H9 (cell line): ENCODE data around the gene RPS10. TPM values are rescaled to one million over a fixed set of nuclear protein-coding genes. Genes with fewer than 3 reads are reported as not detected.
A peak's percentile ranks its signal among the peaks of the same experiment; 100 is the strongest.

Source experiments
- DNase-seq: peaks from one replicate; pipeline ENCODE4 v3.0.0-alpha.2; 2017
- H2AFZ ChIP-seq: one replicate; pipeline ENCODE4 v1.6.1; 2013; ENCODE audit warnings: mild to moderate bottlenecking, low read length, control low read depth, moderate library complexity
- H2AK5ac ChIP-seq: 2 replicates; pipeline ENCODE4 v1.6.1; 2013; ENCODE audit warnings: low read length, control low read depth, mixed read lengths; ENCODE audit not compliant: insufficient read length
- H2BK120ac ChIP-seq: one replicate; pipeline ENCODE4 v1.6.1; 2013; ENCODE audit warnings: low read depth, mild to moderate bottlenecking, low read length, control low read depth, inconsistent platforms; ENCODE audit not compliant: poor library complexity, severe bottlenecking
- H2BK12ac ChIP-seq: 2 replicates; pipeline ENCODE4 v1.6.1; 2013; ENCODE audit warnings: low read length, control low read depth, mixed read lengths, low read depth; ENCODE audit not compliant: insufficient read length
- H2BK15ac ChIP-seq: 2 replicates; pipeline ENCODE4 v1.6.1; 2013; ENCODE audit warnings: low read depth, low read length, control low read depth
- H2BK20ac ChIP-seq: one replicate; pipeline ENCODE4 v1.6.1; 2013; ENCODE audit warnings: low read depth, mild to moderate bottlenecking, low read length, control low read depth, inconsistent platforms; ENCODE audit not compliant: poor library complexity, severe bottlenecking
- H2BK5ac ChIP-seq: 2 replicates; pipeline ENCODE4 v1.6.1; 2013; ENCODE audit warnings: low read length, control low read depth, mixed read lengths; ENCODE audit not compliant: insufficient read length
- H3K14ac ChIP-seq: 2 replicates; pipeline ENCODE4 v1.6.1; 2013; ENCODE audit warnings: low read length, control low read depth; ENCODE audit not compliant: insufficient read depth
- H3K18ac ChIP-seq: 2 replicates; pipeline ENCODE4 v1.6.1; 2013; ENCODE audit warnings: low read depth, mild to moderate bottlenecking, mixed read lengths, low read length, control low read depth; ENCODE audit not compliant: insufficient read length
- H3K23ac ChIP-seq: 2 replicates; pipeline ENCODE4 v1.6.1; 2013; ENCODE audit warnings: low read length, control low read depth, mixed read lengths, low read depth; ENCODE audit not compliant: insufficient read length
- H3K23me2 ChIP-seq: 2 replicates; pipeline ENCODE4 v1.6.1; 2013; ENCODE audit warnings: low read depth, mild to moderate bottlenecking, mixed read lengths, low read length, control low read depth; ENCODE audit not compliant: insufficient read length, poor library complexity, severe bottlenecking
- H3K27ac ChIP-seq: 2 replicates; pipeline ENCODE4 v1.5.1; 2013; ENCODE audit warnings: low read length, control low read depth, mixed read lengths, low read depth; ENCODE audit not compliant: insufficient read length
- H3K27me3 ChIP-seq: 2 replicates; pipeline ENCODE4 v1.6.1; 2013; ENCODE audit warnings: low read length, control low read depth, inconsistent platforms; ENCODE audit not compliant: insufficient read depth
- H3K4ac ChIP-seq: 2 replicates; pipeline ENCODE4 v1.6.1; 2013; ENCODE audit warnings: low read depth, mild to moderate bottlenecking, control low read depth, inconsistent platforms, low read length, moderate library complexity
- H3K4me1 ChIP-seq: 2 replicates; pipeline ENCODE4 v1.6.1; 2013; ENCODE audit warnings: low read length, control low read depth, inconsistent platforms; ENCODE audit not compliant: insufficient read depth
- H3K4me2 ChIP-seq: 2 replicates; pipeline ENCODE4 v1.6.1; 2013; ENCODE audit warnings: low read length, control low read depth, mixed read lengths; ENCODE audit not compliant: insufficient read length, insufficient read depth
- H3K56ac ChIP-seq: 2 replicates; pipeline ENCODE4 v1.6.1; 2013; ENCODE audit warnings: low read depth, mild to moderate bottlenecking, mixed read lengths, low read length, control low read depth; ENCODE audit not compliant: insufficient read length
- H3K79me1 ChIP-seq: 2 replicates; pipeline ENCODE4 v1.6.1; 2013; ENCODE audit warnings: low read depth, mild to moderate bottlenecking, moderate library complexity, low read length, control low read depth, inconsistent platforms; ENCODE audit not compliant: insufficient read depth, poor library complexity, severe bottlenecking
- H3K79me2 ChIP-seq: 2 replicates; pipeline ENCODE4 v1.6.1; 2013; ENCODE audit warnings: low read length, control low read depth, inconsistent platforms; ENCODE audit not compliant: insufficient read depth
- H3K9ac ChIP-seq: 2 replicates; pipeline ENCODE4 v1.6.1; 2013; ENCODE audit warnings: low read length, control low read depth, mixed read lengths; ENCODE audit not compliant: insufficient read length; ENCODE audit errors: extremely low read depth
- H3K9me3 ChIP-seq: one replicate; pipeline ENCODE4 v1.6.1; 2013; ENCODE audit warnings: low read depth, low read length, inconsistent platforms; ENCODE audit not compliant: control insufficient read depth
- H3T11ph ChIP-seq: one replicate; pipeline ENCODE4 v1.6.1; 2013; ENCODE audit warnings: mild to moderate bottlenecking, low read length, control low read depth, inconsistent platforms
- H4K20me1 ChIP-seq: one replicate; pipeline ENCODE4 v1.6.1; 2013; ENCODE audit not compliant: control insufficient read depth, insufficient read length, insufficient read depth
- H4K5ac ChIP-seq: 2 replicates; pipeline ENCODE4 v1.6.1; 2013; ENCODE audit warnings: low read depth, mild to moderate bottlenecking, mixed read lengths, low read length, control low read depth; ENCODE audit not compliant: insufficient read length
- H4K8ac ChIP-seq: replicated peaks from 2 replicates; pipeline ENCODE4 v1.6.1; 2013; ENCODE audit warnings: low read length, control low read depth, mixed read lengths, low read depth; ENCODE audit not compliant: insufficient read length
- H4K91ac ChIP-seq: 2 replicates; pipeline ENCODE4 v1.6.1; 2013; ENCODE audit warnings: low read depth, mild to moderate bottlenecking, moderate library complexity, mixed read lengths, low read length, control low read depth; ENCODE audit not compliant: insufficient read length
- H3K27ac Mint-ChIP-seq, 3 experiments: 2 replicates in 2 of 3; 3 replicates in 1 of 3; pipeline ENCODE4 v1.8.0; 2020 to 2021; ENCODE audit warnings: mixed read lengths in 3 of 3, mild to moderate bottlenecking in 1 of 3, moderate library complexity in 1 of 3
- H3K27me3 Mint-ChIP-seq: 2 replicates; pipeline ENCODE4 v1.8.0; 2021; ENCODE audit warnings: low read depth, mild to moderate bottlenecking, moderate library complexity, mixed read lengths
- H3K36me3 Mint-ChIP-seq, 3 experiments: 2 replicates in 2 of 3; 3 replicates in 1 of 3; pipeline ENCODE4 v1.8.0; 2020 to 2021; ENCODE audit warnings: low read depth in 3 of 3, mixed read lengths in 3 of 3; ENCODE audit not compliant: insufficient read depth in 1 of 3
- H3K4me1 Mint-ChIP-seq, 2 experiments: 2 replicates each; pipeline ENCODE4 v1.8.0; 2020; ENCODE audit warnings: mixed read lengths in 2 of 2
- H3K4me3 Mint-ChIP-seq, 2 experiments: 2 replicates in 1 of 2; 3 replicates in 1 of 2; pipeline ENCODE4 v1.8.0; 2020 to 2021; ENCODE audit warnings: mild to moderate bottlenecking in 2 of 2, mixed read lengths in 2 of 2, moderate library complexity in 1 of 2
- H3K9me3 Mint-ChIP-seq, 2 experiments: 2 replicates in 1 of 2; 3 replicates in 1 of 2; pipeline ENCODE4 v1.8.0; 2020; ENCODE audit warnings: mild to moderate bottlenecking in 2 of 2, mixed read lengths in 2 of 2, moderate library complexity in 1 of 2
- CTCF ChIP-seq: fragments of 200-600 bp; sonication (generic); conservative IDR thresholded peaks from 3 replicates; pipeline ENCODE4 v1.8.0; 2021; ENCODE audit warnings: antibody characterized with exemption, mild to moderate bottlenecking
- WGBS: extraction: QIAGEN DNeasy Blood & Tissue Kit; methylation state at CpG from one replicate; pipeline ENCODE4 v1.1.7; 2013; ENCODE audit warnings: missing lambda C conversion rate, low lambda C conversion rate, mixed read lengths; ENCODE audit not compliant: insufficient read length; ENCODE audit errors: extremely low coverage; 5-methylcytosine and 5-hydroxymethylcytosine counted together
- total RNA-seq: library from RNA; stranded (reverse); gene quantifications from 2 replicates; pipeline ENCODE4 v1.2.1, GENCODE V29; 2021

Gene RPS10
- total RNA-seq, 1 experiment from 2014 or later: 2,330 TPM

GRCh38 chr6:34393191-34393965, 32.5 kb downstream of the RPS10 start:
- H3K79me2 ChIP-seq: peaks cover 12% of the 10 kb centered on the region; the same call in 1 of the 2 replicates
- H3K9me3 ChIP-seq: no peaks in the 10 kb centered on the region
- H2AFZ ChIP-seq: no peak overlapping the region
- Mint-ChIP-seq H3K4me1 (peaks cover 17 to 19% of the 10 kb centered on the region in 2 experiments), H3K4me3 (peak overlapping the region; percentile 31 to 72; a peak in 4 of 5 replicates), H3K27ac (no peak overlapping the region), H3K36me3 (peaks cover 4 to 11% (median 5%) of the 10 kb centered on the region in 3 experiments), H3K9me3 (peaks cover 12 to 14% of the 10 kb centered on the region in 2 experiments), H3K27me3 (peaks cover 4% of the 10 kb centered on the region; the same call in 1 of the 2 replicates)
- H2BK20ac ChIP-seq: no peak overlapping the region
- H2BK15ac ChIP-seq: no peak overlapping the region
- H3K18ac ChIP-seq: no peak overlapping the region
- DNase-seq: no peak
- H4K8ac ChIP-seq: no peak overlapping the region
- H3K56ac ChIP-seq: no peak overlapping the region
- no peak overlapping the region for H4K91ac ChIP-seq
- no peak overlapping the region for H3K14ac ChIP-seq
- 100% methylated on average over 2 of the region's 16 CpGs for WGBS
- H3K79me1 ChIP-seq: no peaks in the 10 kb centered on the region
- no peak overlapping the region for H2BK12ac ChIP-seq
- H3K23me2 ChIP-seq: peaks cover 9% of the 10 kb centered on the region
- no peak overlapping the region for H2BK5ac ChIP-seq
- H3K27me3 ChIP-seq: no peaks in the 10 kb centered on the region
- H3K9ac ChIP-seq: no peak overlapping the region
- H3K4me2 ChIP-seq: peak overlapping the region; percentile 58
- H4K20me1 ChIP-seq: no peaks in the 10 kb centered on the region
- TF ChIP-seq CTCF: no peak
- no peak overlapping the region for H3K4ac ChIP-seq
- H2BK120ac ChIP-seq: no peak overlapping the region
- H2AK5ac ChIP-seq: no peak overlapping the region
- no peak overlapping the region for H3T11ph ChIP-seq
- H4K5ac ChIP-seq: no peak overlapping the region
- H3K4me1 ChIP-seq: no peaks in the 10 kb centered on the region
- H3K27ac ChIP-seq: no peak overlapping the region
- H3K23ac ChIP-seq: no peak overlapping the region
